ENCODE measurements around the gene LACC1.

Gene LACC1

GRCh38 chr13:43910856-43911255, 31.2 kb downstream of the LACC1 start:
- Histone ChIP-seq H3K27ac (no peak overlapping the region), H3K36me3 (replicated peaks) (no peaks in the 10 kb centered on the region), H3K4me3 (ENCODE audit: low read depth, low read length) (no peak overlapping the region), H3K27me3 (replicated peaks) (no peaks in the 10 kb centered on the region)
- TF ChIP-seq CTCF (IDR thresholded peaks at IDR 0.05; ENCODE audit: low read depth, low read length, missing control alignments) = no peak
- DNase-seq = no peak
- in situ Hi-C loops (cut with HindIII; ENCODE audit: low pct_ligation_motif_present, low sequenced_read_pairs) = loop anchor here (25.0 kb wide), 1 partner anchor 551 kb away; no protein-coding TSS in a partner anchor

GRCh38 chr13:43911278-43911677, 31.6 kb downstream of the LACC1 start:
- no peak for TF ChIP-seq CTCF (IDR thresholded peaks at IDR 0.05; ENCODE audit: low read depth, low read length, missing control alignments)
- H3K27me3 ChIP-seq (replicated peaks) = no peaks in the 10 kb centered on the region
- no peak overlapping the region for H3K27ac ChIP-seq
- no peaks in the 10 kb centered on the region for H3K36me3 ChIP-seq (replicated peaks)
- no peak overlapping the region for H3K4me3 ChIP-seq (ENCODE audit: low read depth, low read length)
- no peak for DNase-seq
- in situ Hi-C loops (cut with HindIII; ENCODE audit: low pct_ligation_motif_present, low sequenced_read_pairs) = loop anchor here (25.0 kb wide), 1 partner anchor 551 kb away; no protein-coding TSS in a partner anchor

- H3K4me3 ChIP-seq (ENCODE audit: low read depth, low read length) = no peak overlapping the region
- TF ChIP-seq CTCF (IDR thresholded peaks at IDR 0.05; ENCODE audit: low read depth, low read length, missing control alignments) = no peak
- no peak overlapping the region for H3K27ac ChIP-seq
- no peaks in the 10 kb centered on the region for H3K36me3 ChIP-seq (replicated peaks)
- in situ Hi-C loops (cut with HindIII; ENCODE audit: low pct_ligation_motif_present, low sequenced_read_pairs) = loop anchor here (25.0 kb wide), 1 partner anchor 550 kb away; no protein-coding TSS in a partner anchor
- H3K27me3 ChIP-seq (replicated peaks) = no peaks in the 10 kb centered on the region
- no peak for DNase-seq
Measured at GRCh38 chr13:43911871-43912270, 32.2 kb downstream of the LACC1 start.

GRCh38 chr13:43915451-43915850, 35.7 kb downstream of the LACC1 start:
- in situ Hi-C loops (cut with HindIII; ENCODE audit: low pct_ligation_motif_present, low sequenced_read_pairs) = loop anchor here (25.0 kb wide), 1 partner anchor 547 kb away; no protein-coding TSS in a partner anchor

GRCh38 chr13:43916828-43917227, 37.1 kb downstream of the LACC1 start:
- Histone ChIP-seq H3K27me3 (replicated peaks) (no peaks in the 10 kb centered on the region), H3K27ac (no peak overlapping the region), H3K36me3 (replicated peaks) (no peaks in the 10 kb centered on the region), H3K4me3 (ENCODE audit: low read depth, low read length) (no peak overlapping the region)
- DNase-seq = no peak
- no peak for TF ChIP-seq CTCF (IDR thresholded peaks at IDR 0.05; ENCODE audit: low read depth, low read length, missing control alignments)
- in situ Hi-C loops (cut with HindIII; ENCODE audit: low pct_ligation_motif_present, low sequenced_read_pairs) = loop anchor here (25.0 kb wide), 1 partner anchor 545 kb away; no protein-coding TSS in a partner anchor

More at GRCh38 chr13:43915451-43915850, 35.7 kb downstream of the LACC1 start:
- DNase-seq = no peak
- TF ChIP-seq CTCF (IDR thresholded peaks at IDR 0.05; ENCODE audit: low read depth, low read length, missing control alignments) = no peak
- H3K27me3 ChIP-seq (replicated peaks) = no peaks in the 10 kb centered on the region
- no peaks in the 10 kb centered on the region for H3K36me3 ChIP-seq (replicated peaks)
- no peak overlapping the region for H3K4me3 ChIP-seq (ENCODE audit: low read depth, low read length)
- H3K27ac ChIP-seq = no peak overlapping the region

- TF ChIP-seq CTCF (IDR thresholded peaks at IDR 0.05; ENCODE audit: low read depth, low read length, missing control alignments) = no peak
- no peak for DNase-seq
- Histone ChIP-seq H3K36me3 (replicated peaks) (no peaks in the 10 kb centered on the region), H3K4me3 (ENCODE audit: low read depth, low read length) (no peak overlapping the region), H3K27me3 (replicated peaks) (no peaks in the 10 kb centered on the region), H3K27ac (no peak overlapping the region)
- in situ Hi-C loops (cut with HindIII; ENCODE audit: low pct_ligation_motif_present, low sequenced_read_pairs) = loop anchor here (25.0 kb wide), 1 partner anchor 544 kb away; no protein-coding TSS in a partner anchor
Measured at GRCh38 chr13:43918636-43919035, 38.9 kb downstream of the LACC1 start.
